NK-92 (cell line): ENCODE data around the gene FGF12.
"Not testable (repeated sequence)": the region's sequence is repeated elsewhere in the genome, so short reads cannot be mapped to it uniquely, and the experiment has no call there.

Experiments used
- DNase-seq: peaks from one replicate; lab custom pipeline; 2025; ENCODE audit not compliant: unreplicated experiment; lab: John Stamatoyannopoulos, UW

FGF12 gene

GRCh38 chr3:192727032-192727847, at the start of gene FGF12:
Gene FGF12, minus strand, starts transcription at chr3:192727541.
- DNase-seq: no peak

GRCh38 chr3:192774341-192774740, 47.0 kb upstream of the FGF12 start:
- not testable (repeated sequence) for DNase-seq

GRCh38 chr3:192772240-192772894, 45.0 kb upstream of the FGF12 start:
- DNase-seq: no peak

- DNase-seq: no peak
Measured at GRCh38 chr3:192758654-192759053, 31.3 kb upstream of the FGF12 start.

GRCh38 chr3:192751148-192751547, 23.8 kb upstream of the FGF12 start:
- DNase-seq: no peak

- no peak for DNase-seq
Measured at GRCh38 chr3:192750201-192750600, 22.9 kb upstream of the FGF12 start.

- no peak for DNase-seq
Measured at GRCh38 chr3:192747746-192748145, 20.4 kb upstream of the FGF12 start.

GRCh38 chr3:192747145-192747544, 19.8 kb upstream of the FGF12 start:
- no peak for DNase-seq

GRCh38 chr3:192745150-192745549, 17.8 kb upstream of the FGF12 start:
- DNase-seq: no peak

GRCh38 chr3:192744604-192745003, 17.3 kb upstream of the FGF12 start:
- not testable (repeated sequence) for DNase-seq

GRCh38 chr3:192737506-192737905, 10.2 kb upstream of the FGF12 start:
- DNase-seq: no peak

GRCh38 chr3:192731233-192731632, 3.9 kb upstream of the FGF12 start:
- no peak for DNase-seq

- no peak for DNase-seq
Measured at GRCh38 chr3:192726385-192726784, 956 bp downstream of the FGF12 start.

- DNase-seq: no peak
Measured at GRCh38 chr3:192719964-192720363, 7.4 kb downstream of the FGF12 start.

GRCh38 chr3:192718156-192718555, 9.2 kb downstream of the FGF12 start:
- no peak for DNase-seq

GRCh38 chr3:192715126-192715525, 12.2 kb downstream of the FGF12 start:
- DNase-seq: no peak

- DNase-seq: not testable (repeated sequence)
Measured at GRCh38 chr3:192711126-192711525, 16.2 kb downstream of the FGF12 start.

- no peak for DNase-seq
Measured at GRCh38 chr3:192710366-192710765, 17.0 kb downstream of the FGF12 start.

- no peak for DNase-seq
Measured at GRCh38 chr3:192706272-192706671, 21.1 kb downstream of the FGF12 start.

- no peak for DNase-seq
Measured at GRCh38 chr3:192700885-192701284, 26.5 kb downstream of the FGF12 start.

- no peak for DNase-seq
Measured at GRCh38 chr3:192696943-192697587, 30.3 kb downstream of the FGF12 start.
